Stomach (tissue), 4 donors: Measurements from ENCODE around the gene TPRG1L.

Experiments
- POLR2A ChIP-seq, 4 donors: fragments of 450-650 bp; IDR thresholded peaks; one replicate each; pipeline ENCODE4 v1.6.1; 2016; ENCODE audit warnings: antibody characterized with exemption in 4 of 4, control low read depth in 2 of 4, mild to moderate bottlenecking in 1 of 4, moderate library complexity in 1 of 4
- POLR2AphosphoS5 ChIP-seq, 3 donors: sonication (generic); formaldehyde crosslinking; IDR thresholded peaks; one replicate each; pipeline ENCODE4 v1.6.1; 2016; ENCODE audit warnings: antibody characterized with exemption in 3 of 3
- TF ChIP-seq, protein P1 (sequence below), 7 experiments: fragments of 450-650 bp in 4 of 7; fragments of 200-600 bp in 3 of 7; sonication (generic) in 3 of 7; IDR thresholded peaks; one replicate each; pipeline ENCODE4 v1.5.1; 2016 to 2019; ENCODE audit warnings: antibody characterized with exemption in 7 of 7, control low read depth in 2 of 7, mild to moderate bottlenecking in 1 of 7

DNA sequence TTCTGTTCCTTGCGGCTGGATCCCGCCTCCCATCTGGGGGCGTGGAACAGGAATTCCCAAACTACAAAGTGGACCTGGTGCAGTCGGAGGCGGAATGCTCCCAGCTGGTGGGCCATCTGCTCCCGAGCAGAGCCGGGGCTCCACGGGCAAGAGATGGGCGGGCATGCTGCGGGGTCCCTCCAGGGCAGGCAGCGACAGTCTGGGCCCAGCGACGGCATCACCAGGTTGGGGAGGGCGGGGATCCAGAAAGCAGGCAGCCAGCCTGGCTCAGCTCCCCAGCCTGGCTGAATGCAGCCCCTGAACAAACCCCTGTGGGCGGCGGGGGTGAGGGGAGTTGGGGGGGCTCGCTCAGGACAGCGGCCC lies 17.1 kb upstream of the TPRG1L start:
- TF ChIP-seq, protein P1, sequence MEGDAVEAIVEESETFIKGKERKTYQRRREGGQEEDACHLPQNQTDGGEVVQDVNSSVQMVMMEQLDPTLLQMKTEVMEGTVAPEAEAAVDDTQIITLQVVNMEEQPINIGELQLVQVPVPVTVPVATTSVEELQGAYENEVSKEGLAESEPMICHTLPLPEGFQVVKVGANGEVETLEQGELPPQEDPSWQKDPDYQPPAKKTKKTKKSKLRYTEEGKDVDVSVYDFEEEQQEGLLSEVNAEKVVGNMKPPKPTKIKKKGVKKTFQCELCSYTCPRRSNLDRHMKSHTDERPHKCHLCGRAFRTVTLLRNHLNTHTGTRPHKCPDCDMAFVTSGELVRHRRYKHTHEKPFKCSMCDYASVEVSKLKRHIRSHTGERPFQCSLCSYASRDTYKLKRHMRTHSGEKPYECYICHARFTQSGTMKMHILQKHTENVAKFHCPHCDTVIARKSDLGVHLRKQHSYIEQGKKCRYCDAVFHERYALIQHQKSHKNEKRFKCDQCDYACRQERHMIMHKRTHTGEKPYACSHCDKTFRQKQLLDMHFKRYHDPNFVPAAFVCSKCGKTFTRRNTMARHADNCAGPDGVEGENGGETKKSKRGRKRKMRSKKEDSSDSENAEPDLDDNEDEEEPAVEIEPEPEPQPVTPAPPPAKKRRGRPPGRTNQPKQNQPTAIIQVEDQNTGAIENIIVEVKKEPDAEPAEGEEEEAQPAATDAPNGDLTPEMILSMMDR (IDR thresholded peaks at IDR 0.05), result no peak
- TF ChIP-seq POLR2A (IDR thresholded peaks at IDR 0.05) (no peak), POLR2AphosphoS5 (IDR thresholded peaks at IDR 0.05) (no peak)
